ENCODE data around the gene ITCH. TPM values are rescaled to one million over a fixed set of nuclear protein-coding genes. Genes with fewer than 3 reads are reported as not detected.

ITCH gene
- total and polyA plus RNA-seq, 2 donors (not counting 3 experiments of a cell fraction or from before 2014, with no cell fraction given), result 6.4 to 57.4 TPM

GRCh38 chr20:34365765-34366213 lies 2.7 kb downstream of the ITCH start:
- H3K9me1 ChIP-seq (replicated peaks; ENCODE audit: control insufficient read depth, extremely low read depth, insufficient read depth, low read length), result no peaks in the 10 kb centered on the region
- dilution Hi-C loops (cut with MboI; ENCODE audit: extremely low pct_ligation_motif_present, low sequenced_read_pairs) (no loop called here), intact Hi-C loops (cut with micrococcal nuclease) (no loop called here)
- no peaks in the 10 kb centered on the region for H3K27me3 ChIP-seq (ENCODE audit: control insufficient read depth in 2 of 2, insufficient read depth in 2 of 2, low read length in 2 of 2)
- no peak overlapping the region for H2AFZ ChIP-seq (ENCODE audit: low read depth, low read length)
- FAIRE-seq (no peak), DNase-seq (ENCODE audit: low read depth, low spot score) (no peak)
- H3K36me3 ChIP-seq (ENCODE audit: control insufficient read depth in 2 of 2, extremely low read depth in 1 of 2, insufficient read depth in 2 of 2, low read length in 2 of 2), result peaks cover 9 to 10% of the 10 kb centered on the region in 2 experiments
- ChIA-PET CTCF (interaction anchor here (1.3 to 3.9 kb wide), 3 partner anchors 9 to 53 kb away, joined by 3 to 19 read pairs (median 5); no protein-coding TSS in a partner anchor), POLR2A (no interaction called here)
- H3K27ac ChIP-seq (ENCODE audit: insufficient read depth, low read depth, low read length), result no peak overlapping the region
- no peak overlapping the region for H3K4me3 ChIP-seq (replicated peaks in 1 of 3; ENCODE audit: insufficient read depth in 1 of 3, low read depth in 1 of 3, low read length in 3 of 3)
- BruUV-seq (replicated peaks), result no TSS peak
- peaks cover 5% of the 10 kb centered on the region for H4K20me1 ChIP-seq (replicated peaks; ENCODE audit: control insufficient read depth, extremely low read depth, insufficient read depth, low read length)
- H3K79me2 ChIP-seq (ENCODE audit: control insufficient read depth, insufficient read depth, low read length), result peaks cover 70% of the 10 kb centered on the region
- TF ChIP-seq POLR2AphosphoS5 (IDR thresholded peaks at IDR 0.05; ENCODE audit: insufficient read depth, low read depth, low read length) (no peak), MYC (IDR thresholded peaks at IDR 0.05; ENCODE audit: low read depth, low read length) (no peak), MAX (IDR thresholded peaks at IDR 0.05; ENCODE audit: insufficient read depth, insufficient read length) (no peak), CTCF (IDR thresholded peaks at IDR 0.05; ENCODE audit: extremely low read depth in 1 of 2, insufficient read depth in 1 of 2, low read depth in 1 of 2, low read length in 2 of 2) (no peak)
- H3K4me2 ChIP-seq (ENCODE audit: insufficient read depth, low read length), result no peak overlapping the region
- H3K9ac ChIP-seq (replicated peaks; ENCODE audit: extremely low read depth, insufficient read depth, low read length), result no peak overlapping the region
- no peaks in the 10 kb centered on the region for H3K9me3 ChIP-seq (replicated peaks; ENCODE audit: control insufficient read depth, insufficient read depth, low read length)
- H3K4me1 ChIP-seq (ENCODE audit: control insufficient read depth, extremely low read depth, insufficient read depth, low read length), result peaks cover 14% of the 10 kb centered on the region

- no peak overlapping the region for H3K4me3 ChIP-seq (replicated peaks in 1 of 3; ENCODE audit: insufficient read depth in 1 of 3, low read depth in 1 of 3, low read length in 3 of 3)
- intact Hi-C loops (cut with micrococcal nuclease) (no loop called here), dilution Hi-C loops (cut with MboI; ENCODE audit: extremely low pct_ligation_motif_present, low sequenced_read_pairs) (no loop called here)
- H3K9me1 ChIP-seq (replicated peaks; ENCODE audit: control insufficient read depth, extremely low read depth, insufficient read depth, low read length), result no peaks in the 10 kb centered on the region
- ChIA-PET CTCF (interaction anchor here (1.4 to 3.9 kb wide), 3 partner anchors 8 to 54 kb away, joined by 3 to 19 read pairs (median 5); no protein-coding TSS in a partner anchor), POLR2A (no interaction called here)
- BruUV-seq (replicated peaks), result no TSS peak
- peaks cover 9% of the 10 kb centered on the region for H3K4me1 ChIP-seq (ENCODE audit: control insufficient read depth, extremely low read depth, insufficient read depth, low read length)
- H2AFZ ChIP-seq (ENCODE audit: low read depth, low read length), result no peak overlapping the region
- no peaks in the 10 kb centered on the region for H3K27me3 ChIP-seq (ENCODE audit: control insufficient read depth in 2 of 2, insufficient read depth in 2 of 2, low read length in 2 of 2)
- H3K9me3 ChIP-seq (replicated peaks; ENCODE audit: control insufficient read depth, insufficient read depth, low read length), result no peaks in the 10 kb centered on the region
- no peak for DNase-seq (ENCODE audit: low read depth, low spot score)
- H3K4me2 ChIP-seq (ENCODE audit: insufficient read depth, low read length), result no peak overlapping the region
- H3K9ac ChIP-seq (replicated peaks; ENCODE audit: extremely low read depth, insufficient read depth, low read length), result no peak overlapping the region
- no peak for FAIRE-seq
- no peak overlapping the region for H3K27ac ChIP-seq (ENCODE audit: insufficient read depth, low read depth, low read length)
- peaks cover 5% of the 10 kb centered on the region for H4K20me1 ChIP-seq (replicated peaks; ENCODE audit: control insufficient read depth, extremely low read depth, insufficient read depth, low read length)
- H3K79me2 ChIP-seq (ENCODE audit: control insufficient read depth, insufficient read depth, low read length), result peaks cover 71% of the 10 kb centered on the region
- TF ChIP-seq POLR2AphosphoS5 (IDR thresholded peaks at IDR 0.05; ENCODE audit: insufficient read depth, low read depth, low read length) (no peak), MAX (IDR thresholded peaks at IDR 0.05; ENCODE audit: insufficient read depth, insufficient read length) (no peak), FOS (IDR thresholded peaks at IDR 0.05; ENCODE audit: borderline replicate concordance, insufficient read depth, low read length) (no peak), MYC (IDR thresholded peaks at IDR 0.05; ENCODE audit: low read depth, low read length) (no peak), CTCF (IDR thresholded peaks at IDR 0.05; ENCODE audit: extremely low read depth in 1 of 2, insufficient read depth in 1 of 2, low read depth in 1 of 2, low read length in 2 of 2) (no peak), JUN (IDR thresholded peaks at IDR 0.05; ENCODE audit: borderline replicate concordance, insufficient read depth, insufficient read length, low read depth) (no peak), POLR2A (IDR thresholded peaks at IDR 0.05; ENCODE audit: low read depth, low read length) (no peak), GATA2 (IDR thresholded peaks at IDR 0.05; ENCODE audit: insufficient read depth, insufficient read length, low read depth, low read length) (no peak), EZH2 (IDR thresholded peaks at IDR 0.05; ENCODE audit: borderline replicate concordance, low read depth, low read length, severe bottlenecking) (no peak)
- H3K36me3 ChIP-seq (ENCODE audit: control insufficient read depth in 2 of 2, extremely low read depth in 1 of 2, insufficient read depth in 2 of 2, low read length in 2 of 2), result peaks cover 9 to 12% of the 10 kb centered on the region in 2 experiments
Observed at GRCh38 chr20:34367155-34367554, 4.1 kb downstream of the ITCH start.

Measured in endothelial cell of umbilical vein (primary cell).